HPDE6-E6E7 (cell line): ENCODE results near the gene STXBP3.
"Not testable (repeated sequence)": the region's sequence is repeated elsewhere in the genome, so short reads cannot be mapped to it uniquely, and the experiment has no call there.

Experiments used
- DNase-seq: peaks from one replicate; pipeline ENCODE4 v3.0.0; 2011; ENCODE audit warnings: missing footprints; ENCODE audit errors: extremely low spot score

Gene STXBP3

GRCh38 chr1:108729481-108729880 lies 17.0 kb upstream of the STXBP3 start:
- DNase-seq: no peak

GRCh38 chr1:108732398-108732797 lies 14.1 kb upstream of the STXBP3 start:
- no peak for DNase-seq

GRCh38 chr1:108734171-108734865 lies 12.2 kb upstream of the STXBP3 start:
- DNase-seq: no peak

GRCh38 chr1:108742253-108742652 lies 4.2 kb upstream of the STXBP3 start:
- DNase-seq: no peak

- no peak for DNase-seq
Observed at GRCh38 chr1:108745980-108746381, 493 bp upstream of the STXBP3 start.

- DNase-seq: peak; percentile 79
Observed at GRCh38 chr1:108747171-108747850, 837 bp downstream of the STXBP3 start.

- DNase-seq: no peak
Observed at GRCh38 chr1:108747898-108748297, 1.4 kb downstream of the STXBP3 start.

- DNase-seq: no peak
Observed at GRCh38 chr1:108749081-108749480, 2.6 kb downstream of the STXBP3 start.

GRCh38 chr1:108750476-108751181 lies 4.2 kb downstream of the STXBP3 start:
- DNase-seq: no peak

- no peak for DNase-seq
Observed at GRCh38 chr1:108753363-108753762, 6.9 kb downstream of the STXBP3 start.

- no peak for DNase-seq
Observed at GRCh38 chr1:108758796-108759195, 12.3 kb downstream of the STXBP3 start.

GRCh38 chr1:108767115-108767514 lies 20.6 kb downstream of the STXBP3 start:
- DNase-seq: no peak

GRCh38 chr1:108767708-108768107 lies 21.2 kb downstream of the STXBP3 start:
- DNase-seq: no peak

- no peak for DNase-seq
Observed at GRCh38 chr1:108777839-108778238, 31.4 kb downstream of the STXBP3 start.

GRCh38 chr1:108779455-108779854 lies 33.0 kb downstream of the STXBP3 start:
- DNase-seq: no peak

GRCh38 chr1:108780937-108781574 lies 34.6 kb downstream of the STXBP3 start:
- no peak for DNase-seq

- not testable (repeated sequence) for DNase-seq
Observed at GRCh38 chr1:108781575-108781944, 35.1 kb downstream of the STXBP3 start.

GRCh38 chr1:108785264-108785663 lies 38.8 kb downstream of the STXBP3 start:
- DNase-seq: no peak

- DNase-seq: no peak
Observed at GRCh38 chr1:108785880-108786279, 39.4 kb downstream of the STXBP3 start.

GRCh38 chr1:108791790-108792189 lies 45.3 kb downstream of the STXBP3 start:
- DNase-seq: no peak

- no peak for DNase-seq
Observed at GRCh38 chr1:108792420-108792819, 45.9 kb downstream of the STXBP3 start.

- DNase-seq: no peak
Observed at GRCh38 chr1:108799001-108799400, 52.5 kb downstream of the STXBP3 start.
